ENCODE data around the gene C4B. TPM values are rescaled to one million over a fixed set of nuclear protein-coding genes. Genes with fewer than 3 reads are reported as not detected.
A peak's percentile ranks its signal among the peaks of the same experiment; 100 is the strongest.
"Not testable (repeated sequence)": the region's sequence is repeated elsewhere in the genome, so short reads cannot be mapped to it uniquely, and the experiment has no call there.

The C4B gene
- total and polyA plus RNA-seq, 2 donors (not counting 3 experiments of a cell fraction or from before 2014, with no cell fraction given): 4.4 to 6.3 TPM

DNA sequence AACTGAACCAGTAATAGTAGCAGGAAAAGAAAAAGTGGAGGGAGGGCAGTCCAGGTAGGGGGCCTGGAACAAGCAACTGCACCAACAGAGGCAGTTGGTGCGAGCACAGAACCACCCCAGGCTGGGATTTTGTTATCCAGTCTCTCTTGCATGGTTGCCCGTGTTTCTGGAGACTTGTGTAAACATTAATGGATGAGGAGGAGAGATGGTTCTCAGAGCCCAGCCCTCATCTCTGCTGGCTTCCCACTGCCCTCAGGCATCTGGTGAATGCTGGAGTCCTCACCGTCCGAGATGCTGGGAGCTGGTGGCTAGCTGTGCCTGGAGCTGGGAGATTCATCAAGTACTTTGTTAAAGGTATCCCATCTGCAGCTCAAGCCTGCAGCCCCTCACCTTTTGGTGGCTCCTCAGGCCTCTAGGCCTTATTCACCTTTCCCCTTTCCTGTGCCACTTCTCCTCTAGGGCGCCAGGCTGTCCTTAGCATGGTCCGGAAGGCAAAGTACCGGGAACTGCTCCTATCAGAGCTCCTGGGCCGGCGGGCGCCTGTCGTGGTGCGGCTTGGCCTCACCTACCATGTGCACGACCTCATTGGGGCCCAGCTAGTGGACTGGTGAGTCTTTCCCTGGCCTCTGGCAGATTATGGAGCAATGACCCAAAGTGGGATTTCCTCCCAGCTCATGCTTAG, 34.3 kb upstream of the C4B start:
- H3K9me1 ChIP-seq (replicated peaks; ENCODE audit: control insufficient read depth, extremely low read depth, insufficient read depth, low read length); FAIRE-seq; dilution Hi-C loops (cut with MboI; ENCODE audit: extremely low pct_ligation_motif_present, low sequenced_read_pairs); intact Hi-C loops (cut with micrococcal nuclease); POLR2A ChIA-PET; H3K4me1 ChIP-seq (ENCODE audit: control insufficient read depth, extremely low read depth, insufficient read depth, low read length); H3K9me3 ChIP-seq (replicated peaks; ENCODE audit: control insufficient read depth, insufficient read depth, low read length); H3K27ac ChIP-seq (ENCODE audit: insufficient read depth, low read depth, low read length); H3K9ac ChIP-seq (replicated peaks; ENCODE audit: extremely low read depth, insufficient read depth, low read length); H3K4me3 ChIP-seq (replicated peaks in 1 of 3; ENCODE audit: insufficient read depth in 1 of 3, low read depth in 1 of 3, low read length in 3 of 3); H3K27me3 ChIP-seq (ENCODE audit: control insufficient read depth in 2 of 2, insufficient read depth in 2 of 2, low read length in 2 of 2); H4K20me1 ChIP-seq (replicated peaks; ENCODE audit: control insufficient read depth, extremely low read depth, insufficient read depth, low read length); H2AFZ ChIP-seq (ENCODE audit: low read depth, low read length); DNase-seq (ENCODE audit: low read depth, low spot score); H3K4me2 ChIP-seq (ENCODE audit: insufficient read depth, low read length); BruUV-seq (replicated peaks); H3K79me2 ChIP-seq (ENCODE audit: control insufficient read depth, insufficient read depth, low read length): not testable (repeated sequence)
- H3K36me3 ChIP-seq (ENCODE audit: control insufficient read depth in 2 of 2, extremely low read depth in 1 of 2, insufficient read depth in 2 of 2, low read length in 2 of 2): peaks cover 0 to 10% of the 10 kb centered on the region in 2 experiments
- CTCF ChIA-PET: interaction anchor here (2.4 kb wide), 1 partner anchor 28 kb away, joined by 9 read pairs; no protein-coding TSS in a partner anchor

DNA sequence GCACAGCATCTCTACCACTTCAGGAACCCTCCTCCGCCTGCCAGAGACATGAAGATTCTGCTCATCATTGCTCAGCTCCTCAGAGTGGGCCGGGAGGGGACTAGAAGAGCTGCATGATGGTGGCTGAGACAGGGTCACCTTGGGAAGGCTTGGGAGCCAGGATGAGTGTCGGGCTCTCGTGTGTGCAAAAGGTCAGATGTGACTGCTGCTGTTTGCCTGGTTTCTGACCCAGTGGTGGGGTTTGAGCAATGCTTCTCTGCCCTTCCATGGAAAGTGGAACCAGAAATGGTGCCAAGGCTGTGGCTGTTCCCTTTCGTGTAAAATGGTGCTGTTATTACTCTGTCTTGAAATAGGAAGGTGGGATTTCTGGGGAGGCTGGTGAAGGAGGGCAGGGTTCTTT, 33.6 kb upstream of the C4B start:
- H4K20me1 ChIP-seq (replicated peaks; ENCODE audit: control insufficient read depth, extremely low read depth, insufficient read depth, low read length); H3K79me2 ChIP-seq (ENCODE audit: control insufficient read depth, insufficient read depth, low read length); H3K4me1 ChIP-seq (ENCODE audit: control insufficient read depth, extremely low read depth, insufficient read depth, low read length); H3K9me1 ChIP-seq (replicated peaks; ENCODE audit: control insufficient read depth, extremely low read depth, insufficient read depth, low read length); dilution Hi-C loops (cut with MboI; ENCODE audit: extremely low pct_ligation_motif_present, low sequenced_read_pairs); BruUV-seq (replicated peaks); H3K4me2 ChIP-seq (ENCODE audit: insufficient read depth, low read length); H3K9ac ChIP-seq (replicated peaks; ENCODE audit: extremely low read depth, insufficient read depth, low read length); H3K9me3 ChIP-seq (replicated peaks; ENCODE audit: control insufficient read depth, insufficient read depth, low read length); H3K27me3 ChIP-seq (ENCODE audit: control insufficient read depth in 2 of 2, insufficient read depth in 2 of 2, low read length in 2 of 2); H2AFZ ChIP-seq (ENCODE audit: low read depth, low read length); H3K4me3 ChIP-seq (replicated peaks in 1 of 3; ENCODE audit: insufficient read depth in 1 of 3, low read depth in 1 of 3, low read length in 3 of 3); DNase-seq (ENCODE audit: low read depth, low spot score); H3K27ac ChIP-seq (ENCODE audit: insufficient read depth, low read depth, low read length); intact Hi-C loops (cut with micrococcal nuclease); POLR2A ChIA-PET: not testable (repeated sequence)
- CTCF ChIA-PET: interaction anchor here (2.4 kb wide), 1 partner anchor 29 kb away, joined by 9 read pairs; no protein-coding TSS in a partner anchor
- peaks cover 0 to 10% of the 10 kb centered on the region in 2 experiments for H3K36me3 ChIP-seq (ENCODE audit: control insufficient read depth in 2 of 2, extremely low read depth in 1 of 2, insufficient read depth in 2 of 2, low read length in 2 of 2)
- peak; percentile 47 for FAIRE-seq

DNA sequence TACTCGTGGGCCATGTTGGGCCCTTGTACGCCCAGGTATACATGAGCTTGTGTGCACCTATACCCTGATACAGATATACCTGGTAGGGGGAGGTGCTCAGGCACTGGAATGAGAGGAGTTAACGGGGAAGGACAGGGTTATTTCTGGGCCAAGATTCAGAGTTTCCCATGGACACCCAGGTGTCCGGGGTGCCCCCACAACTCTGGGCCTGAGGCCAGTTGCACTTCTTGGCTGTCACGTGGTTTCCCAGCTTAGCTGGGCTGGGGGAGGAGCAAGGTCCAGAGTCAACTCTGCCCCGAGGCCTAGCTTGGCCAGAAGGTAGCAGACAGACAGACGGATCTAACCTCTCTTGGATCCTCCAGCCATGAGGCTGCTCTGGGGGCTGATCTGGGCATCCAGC, 32.9 kb upstream of the C4B start, which contains the start of gene C4A:
Gene C4A (plus strand): TSS at position 314 of the 400 bp plus-strand sequence. CDS start 51 bp downstream, at position 365.
- H3K9ac ChIP-seq (replicated peaks; ENCODE audit: extremely low read depth, insufficient read depth, low read length); dilution Hi-C loops (cut with MboI; ENCODE audit: extremely low pct_ligation_motif_present, low sequenced_read_pairs); H3K4me2 ChIP-seq (ENCODE audit: insufficient read depth, low read length); H2AFZ ChIP-seq (ENCODE audit: low read depth, low read length); H3K4me3 ChIP-seq (replicated peaks in 1 of 3; ENCODE audit: insufficient read depth in 1 of 3, low read depth in 1 of 3, low read length in 3 of 3); H3K9me1 ChIP-seq (replicated peaks; ENCODE audit: control insufficient read depth, extremely low read depth, insufficient read depth, low read length); H3K79me2 ChIP-seq (ENCODE audit: control insufficient read depth, insufficient read depth, low read length); intact Hi-C loops (cut with micrococcal nuclease); H3K4me1 ChIP-seq (ENCODE audit: control insufficient read depth, extremely low read depth, insufficient read depth, low read length); FAIRE-seq; POLR2A ChIA-PET; H3K27me3 ChIP-seq (ENCODE audit: control insufficient read depth in 2 of 2, insufficient read depth in 2 of 2, low read length in 2 of 2); H3K9me3 ChIP-seq (replicated peaks; ENCODE audit: control insufficient read depth, insufficient read depth, low read length); DNase-seq (ENCODE audit: low read depth, low spot score); H4K20me1 ChIP-seq (replicated peaks; ENCODE audit: control insufficient read depth, extremely low read depth, insufficient read depth, low read length); H3K27ac ChIP-seq (ENCODE audit: insufficient read depth, low read depth, low read length); BruUV-seq (replicated peaks); CTCF ChIA-PET: not testable (repeated sequence)
- peaks cover 0 to 10% of the 10 kb centered on the region in 2 experiments for H3K36me3 ChIP-seq (ENCODE audit: control insufficient read depth in 2 of 2, extremely low read depth in 1 of 2, insufficient read depth in 2 of 2, low read length in 2 of 2)

DNA sequence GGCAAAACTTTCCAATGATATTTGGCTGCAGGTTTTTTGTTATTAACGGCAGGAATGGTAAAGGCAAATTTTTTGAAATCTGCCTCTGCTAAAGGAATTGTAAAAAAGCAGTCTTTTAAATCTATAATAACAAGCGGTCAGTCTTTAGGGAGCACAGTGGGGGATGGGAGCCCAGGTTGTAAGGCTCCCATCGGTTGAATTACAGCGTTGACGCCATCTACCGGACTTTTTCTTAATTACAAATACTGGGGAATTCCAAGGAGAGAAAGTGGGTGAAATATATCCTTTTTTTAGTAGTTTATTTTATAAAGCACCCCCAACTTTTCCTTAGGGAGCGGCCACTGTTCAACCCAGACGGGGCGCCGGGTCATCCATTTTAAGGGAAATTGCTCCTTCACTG, 25.2 kb upstream of the C4B start:
- H3K27ac ChIP-seq (ENCODE audit: insufficient read depth, low read depth, low read length); DNase-seq (ENCODE audit: low read depth, low spot score); H3K27me3 ChIP-seq (ENCODE audit: control insufficient read depth in 2 of 2, insufficient read depth in 2 of 2, low read length in 2 of 2); H3K9me3 ChIP-seq (replicated peaks; ENCODE audit: control insufficient read depth, insufficient read depth, low read length); intact Hi-C loops (cut with micrococcal nuclease); dilution Hi-C loops (cut with MboI; ENCODE audit: extremely low pct_ligation_motif_present, low sequenced_read_pairs); BruUV-seq (replicated peaks); H2AFZ ChIP-seq (ENCODE audit: low read depth, low read length); H3K4me1 ChIP-seq (ENCODE audit: control insufficient read depth, extremely low read depth, insufficient read depth, low read length); FAIRE-seq; H3K4me3 ChIP-seq (replicated peaks in 1 of 3; ENCODE audit: insufficient read depth in 1 of 3, low read depth in 1 of 3, low read length in 3 of 3); POLR2A ChIA-PET; H3K79me2 ChIP-seq (ENCODE audit: control insufficient read depth, insufficient read depth, low read length); H3K4me2 ChIP-seq (ENCODE audit: insufficient read depth, low read length); H3K9ac ChIP-seq (replicated peaks; ENCODE audit: extremely low read depth, insufficient read depth, low read length); H3K36me3 ChIP-seq (ENCODE audit: control insufficient read depth in 2 of 2, extremely low read depth in 1 of 2, insufficient read depth in 2 of 2, low read length in 2 of 2); CTCF ChIA-PET; H3K9me1 ChIP-seq (replicated peaks; ENCODE audit: control insufficient read depth, extremely low read depth, insufficient read depth, low read length); H4K20me1 ChIP-seq (replicated peaks; ENCODE audit: control insufficient read depth, extremely low read depth, insufficient read depth, low read length): not testable (repeated sequence)
